Activated CD4-positive, CD25-positive, alpha-beta regulatory T cell treated with anti-CD3 and anti-CD28 coated beads, Interleukin-2, amount 50 U/mL, for 16 hours (primary cell): ENCODE data around the gene TMEM123.

Experiments used
- DNase-seq: peaks from one replicate; pipeline ENCODE4 v3.0.0-alpha.2; 2020; ENCODE audit warnings: low read depth, low spot score

Gene TMEM123

DNA sequence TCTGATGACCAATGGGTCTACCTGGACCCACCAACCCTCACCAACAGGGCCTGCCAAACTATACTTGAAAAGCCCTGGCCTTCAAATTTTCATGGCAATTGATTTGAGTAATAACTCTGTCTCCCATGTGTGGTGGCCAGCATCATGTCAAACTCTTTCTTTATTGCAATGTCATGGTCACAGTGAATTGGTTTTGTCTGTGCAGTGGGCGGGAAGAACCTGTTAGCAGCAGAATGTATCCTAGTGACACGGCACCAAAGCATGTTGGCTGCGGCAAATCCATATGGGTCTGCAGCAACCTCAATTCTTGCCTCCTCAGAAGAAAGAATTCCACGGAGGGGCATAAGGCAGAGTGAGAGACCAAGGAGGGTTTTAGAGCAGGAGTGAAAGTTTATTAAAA, 19.6 kb upstream of the TMEM123 start:
- no peak for DNase-seq

DNA sequence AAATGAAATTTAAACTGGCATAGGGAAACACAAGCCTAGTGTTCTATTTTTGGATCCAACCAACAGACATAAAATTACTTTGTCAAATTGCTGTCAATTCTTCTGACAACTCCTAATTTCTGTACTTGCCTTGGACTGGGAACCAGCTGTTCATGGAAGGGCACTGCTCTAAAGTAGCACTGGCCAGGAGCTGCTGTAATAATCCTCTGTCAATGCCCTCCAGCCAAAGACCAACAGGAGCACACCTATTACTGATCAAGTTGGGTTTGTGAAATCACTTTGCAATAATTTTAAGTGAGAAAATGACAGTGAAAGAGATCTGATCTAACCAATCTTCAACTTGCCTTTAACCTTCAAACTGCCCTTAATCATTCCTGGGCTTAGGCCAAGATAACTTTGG, 18.9 kb upstream of the TMEM123 start:
- no peak for DNase-seq

DNA sequence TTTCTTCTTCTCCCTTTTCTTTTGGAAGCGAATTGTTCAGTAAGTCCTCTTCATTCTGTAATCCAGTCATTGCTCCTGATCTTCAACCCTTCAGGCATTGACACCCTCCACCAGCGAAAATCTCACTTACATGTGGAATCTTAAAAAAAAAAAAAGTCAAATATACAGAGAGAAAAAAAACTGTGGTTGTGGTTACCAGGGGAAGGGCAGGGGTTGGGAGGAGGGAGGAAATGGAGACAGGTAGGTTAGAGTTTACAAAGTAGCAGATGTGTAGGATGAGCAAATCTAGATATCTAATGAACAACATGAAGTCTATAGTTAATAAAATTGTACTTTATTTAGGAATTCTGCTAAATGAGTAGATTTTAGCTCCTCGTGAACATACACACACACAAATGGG, 17.7 kb upstream of the TMEM123 start:
- DNase-seq = no peak

DNA sequence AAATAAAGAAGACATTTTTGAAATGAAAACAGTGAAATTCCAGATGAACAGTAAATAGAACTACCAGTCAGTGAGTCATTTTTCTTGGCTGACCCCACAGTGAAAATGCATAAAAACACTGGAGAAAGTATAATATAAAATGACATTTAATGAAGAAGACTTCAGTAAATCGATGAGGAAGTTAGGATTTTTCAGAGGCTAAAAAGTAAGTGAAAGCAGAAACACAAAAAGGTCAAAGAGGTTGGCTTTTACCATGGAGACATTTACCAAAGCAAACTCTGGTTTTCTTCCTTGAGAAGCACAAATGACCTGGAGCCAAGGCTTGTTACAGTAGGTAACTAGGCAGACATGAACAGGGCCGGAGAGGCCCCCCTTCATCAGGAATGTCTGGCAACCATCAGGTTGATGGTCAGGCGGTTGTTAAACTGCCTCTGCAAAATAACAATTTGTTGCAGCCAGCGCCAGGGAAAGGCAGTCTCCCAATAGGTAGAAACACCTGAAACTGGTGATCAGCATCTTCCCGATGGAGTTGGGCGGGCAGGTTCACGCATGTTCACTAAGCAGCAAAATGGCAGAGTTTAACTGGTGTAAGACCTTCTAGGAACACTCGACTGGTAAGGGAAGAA, 16.7 kb upstream of the TMEM123 start:
- no peak for DNase-seq

DNA sequence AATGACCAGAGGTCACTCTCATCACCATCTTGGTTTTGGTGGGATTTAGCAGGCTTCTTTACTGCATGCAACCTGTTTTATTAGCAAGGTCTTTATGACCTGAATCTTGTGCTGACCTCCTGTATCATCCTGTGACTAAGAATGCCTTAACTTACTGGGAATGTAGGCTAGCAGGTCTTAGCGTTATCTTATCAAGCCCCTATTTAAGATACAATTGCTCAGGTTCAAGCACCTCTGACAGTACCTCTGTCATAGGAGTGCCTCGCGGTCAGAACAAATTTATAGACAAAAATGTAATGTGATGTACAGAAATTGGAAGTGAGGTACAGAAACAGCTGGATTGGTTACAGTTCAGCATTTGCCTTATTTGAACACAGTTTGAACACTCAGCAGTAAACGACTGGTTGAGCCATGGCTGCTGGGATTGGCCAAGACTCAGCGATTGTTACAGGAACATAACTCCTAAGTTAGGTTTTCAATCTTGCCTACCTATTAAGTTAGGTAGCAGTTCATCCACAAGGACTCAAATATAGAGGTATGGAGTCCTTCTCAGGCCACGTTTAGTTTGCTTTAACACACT, 16.1 kb upstream of the TMEM123 start:
- no peak for DNase-seq

DNA sequence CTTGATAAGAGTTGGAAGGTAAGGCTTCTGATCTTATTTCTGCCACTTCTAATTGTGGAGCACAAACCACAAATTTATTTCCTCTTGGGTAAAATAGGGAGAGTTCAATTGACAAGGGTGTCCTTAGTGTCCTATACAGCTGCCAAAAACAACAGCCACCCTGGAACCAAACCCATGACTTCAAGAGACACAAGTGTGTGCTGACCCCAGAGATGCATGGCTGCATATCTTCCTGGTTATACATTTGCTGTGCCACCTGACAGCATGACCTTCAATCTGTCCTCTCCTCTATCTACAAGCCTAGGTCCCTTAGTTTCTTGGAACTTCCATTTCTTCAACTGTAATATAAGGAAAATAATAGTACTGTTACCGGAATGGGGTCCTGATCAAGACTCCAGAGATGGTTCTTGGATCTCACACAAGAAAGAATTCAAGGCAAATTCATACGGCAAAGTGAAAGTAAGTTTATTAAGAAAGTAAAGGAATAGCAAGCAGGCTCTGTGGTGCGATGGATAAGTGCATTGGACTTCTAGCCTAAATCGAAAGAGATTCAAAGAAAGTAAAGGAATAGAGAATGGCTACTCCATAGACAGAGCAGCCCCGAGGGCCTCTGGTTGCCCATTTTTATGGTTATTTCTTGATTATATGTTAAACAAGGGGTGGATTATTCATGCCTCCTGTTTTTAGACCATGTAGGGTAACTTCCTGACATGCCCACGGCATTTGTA, 15.5 kb upstream of the TMEM123 start:
- DNase-seq = no peak

DNA sequence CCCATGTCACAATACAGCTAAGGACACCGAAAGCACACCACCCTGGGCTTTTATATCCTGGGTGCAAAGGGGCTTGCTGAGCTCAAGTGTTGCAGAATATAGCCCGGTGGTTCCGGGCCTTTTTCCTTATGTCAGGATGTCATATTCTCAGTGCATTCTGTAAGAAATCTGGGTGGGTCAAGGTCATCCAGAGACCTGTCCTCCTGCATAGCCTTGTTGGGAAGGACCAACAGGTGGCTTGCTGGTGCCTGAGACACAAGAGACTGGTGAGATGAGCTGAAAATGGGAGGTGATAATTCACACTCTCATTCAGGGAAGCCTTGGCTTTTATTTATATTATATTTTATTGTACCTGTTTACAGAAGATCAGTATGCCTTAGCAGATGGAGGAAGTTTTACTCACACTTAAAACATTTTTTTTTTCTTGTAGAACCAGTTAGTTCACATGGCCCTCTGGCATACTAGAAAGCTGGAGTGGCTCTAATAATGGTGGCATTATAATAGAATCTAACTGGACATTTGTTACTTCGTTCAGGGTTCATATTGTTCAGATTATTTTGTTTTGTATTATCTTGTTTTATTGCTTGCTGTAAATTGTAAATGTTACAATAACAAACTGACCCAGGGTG, 14.6 kb upstream of the TMEM123 start:
- DNase-seq = no peak

DNA sequence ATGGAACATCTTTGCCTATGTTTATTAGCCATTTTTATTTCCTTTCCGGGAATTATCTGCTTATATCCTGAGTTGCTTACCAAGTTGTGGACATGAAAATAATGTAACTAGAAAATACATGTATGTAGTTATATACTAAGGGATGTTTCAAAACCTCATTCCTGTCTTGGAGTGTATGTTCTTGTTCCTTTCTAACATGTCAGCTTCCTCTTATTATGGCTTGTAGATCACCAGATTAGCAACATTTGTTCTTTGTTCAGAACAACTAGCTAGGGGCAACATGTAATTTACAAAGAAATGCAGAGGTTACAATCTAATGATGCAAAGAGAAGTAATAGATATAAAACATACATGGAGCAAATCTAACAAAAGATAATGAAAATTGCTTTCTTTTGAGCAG, 13.1 kb upstream of the TMEM123 start:
- DNase-seq = no peak

DNA sequence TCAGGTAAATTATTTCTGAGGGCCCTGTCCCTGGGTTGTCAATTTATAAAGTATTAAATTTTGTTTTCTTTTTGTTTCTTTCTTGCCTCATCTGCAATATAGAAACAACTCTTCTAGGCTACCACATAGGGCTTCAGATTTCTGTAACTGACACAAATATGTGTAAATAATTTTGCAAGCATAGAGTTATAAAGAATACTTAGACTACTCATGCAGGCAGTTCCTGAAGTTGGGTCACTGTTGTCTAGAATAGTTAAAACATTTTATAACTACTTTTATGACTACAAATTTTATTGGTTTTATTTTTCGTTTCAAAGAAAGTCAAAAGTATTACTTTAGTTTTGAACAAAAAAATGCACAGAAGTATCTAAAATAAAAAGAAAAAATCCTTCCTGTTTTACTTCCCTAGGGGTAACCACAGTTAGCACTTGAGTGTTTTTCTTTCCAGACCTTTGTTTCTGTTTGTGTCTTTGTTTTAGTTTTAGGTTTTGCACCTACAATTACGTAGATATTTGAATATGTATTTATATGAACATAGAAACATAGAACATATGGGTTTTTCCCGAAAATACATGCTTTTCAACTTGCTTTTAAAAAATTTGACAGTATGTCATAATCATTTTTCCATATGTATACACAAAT, 12.4 kb upstream of the TMEM123 start:
- DNase-seq = no peak

DNA sequence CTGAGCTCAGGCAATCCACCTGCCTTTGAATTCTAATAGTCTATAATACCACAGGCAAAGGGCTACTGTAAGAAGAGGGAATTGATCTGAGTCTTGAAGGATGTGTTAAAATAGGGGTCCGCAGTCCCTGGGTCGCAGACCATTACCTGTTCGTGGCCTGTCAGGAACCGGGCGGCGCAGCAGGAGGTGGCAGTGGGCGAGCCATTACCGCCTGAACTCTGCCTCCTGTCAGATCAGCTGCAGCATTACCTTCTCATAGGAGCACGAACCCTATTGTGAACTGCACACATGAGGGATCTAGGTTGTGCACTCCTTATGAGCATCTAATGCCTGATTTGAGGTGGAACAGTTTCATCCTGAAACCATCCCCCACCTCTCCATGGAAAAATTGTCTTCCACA, 11.5 kb upstream of the TMEM123 start:
- DNase-seq = no peak

DNA sequence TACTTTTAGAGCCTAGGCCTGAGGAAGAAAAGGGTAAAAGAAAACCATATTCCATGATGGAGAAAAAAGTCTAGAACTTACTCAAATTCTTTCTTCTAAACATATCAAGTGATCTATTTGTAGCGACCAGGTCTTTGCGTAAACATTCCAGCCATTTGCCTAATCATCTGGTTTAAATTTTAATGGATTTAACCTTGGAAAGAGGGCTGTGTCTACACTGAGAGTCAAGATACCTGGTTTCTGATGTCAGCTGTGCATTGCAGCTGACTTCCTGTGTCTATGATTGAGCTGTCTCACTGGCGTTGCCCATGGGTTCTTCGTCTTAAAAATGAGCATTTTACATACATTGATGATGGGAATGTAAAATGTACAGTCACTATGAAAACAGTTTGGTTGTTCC, 10.0 kb upstream of the TMEM123 start:
- DNase-seq = no peak

DNA sequence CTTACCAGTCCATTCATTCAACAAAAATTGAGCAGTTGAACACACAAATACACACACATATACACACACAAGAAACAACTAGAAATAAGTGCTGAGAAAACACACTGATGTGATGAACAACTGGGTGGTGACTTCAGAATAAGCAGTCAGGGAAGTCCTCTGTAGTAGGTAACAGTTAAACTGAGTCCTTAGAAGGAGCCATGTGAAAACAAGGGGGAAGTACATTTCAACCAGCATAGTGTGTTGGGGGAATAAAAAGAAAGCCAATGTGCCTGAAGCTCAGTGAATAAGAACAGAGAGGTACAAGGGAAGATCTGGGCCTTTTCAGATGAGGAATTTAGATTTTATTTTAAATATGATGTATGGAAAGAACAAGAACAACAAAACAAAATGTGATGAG, 6.8 kb upstream of the TMEM123 start:
- no peak for DNase-seq

DNA sequence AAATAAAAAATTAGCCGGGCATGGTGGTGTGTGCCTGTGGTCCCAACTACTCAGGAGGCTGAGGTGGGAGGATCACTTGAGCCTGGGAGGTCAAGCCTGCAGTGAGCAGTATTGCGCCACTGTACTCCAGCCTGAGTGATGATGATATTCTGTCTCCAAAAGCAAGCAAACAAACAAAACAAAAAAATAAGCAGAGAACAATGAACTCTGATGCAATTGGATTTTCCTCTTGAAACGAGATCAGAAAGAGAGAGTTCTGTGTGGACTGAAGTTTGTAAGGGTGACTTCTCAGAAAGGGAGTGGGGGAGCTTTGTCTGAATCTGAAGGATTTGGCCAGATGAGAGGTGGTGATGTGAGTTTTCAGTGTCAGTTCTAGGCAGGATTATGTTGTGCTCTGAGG, 6.0 kb upstream of the TMEM123 start:
- no peak for DNase-seq

DNA sequence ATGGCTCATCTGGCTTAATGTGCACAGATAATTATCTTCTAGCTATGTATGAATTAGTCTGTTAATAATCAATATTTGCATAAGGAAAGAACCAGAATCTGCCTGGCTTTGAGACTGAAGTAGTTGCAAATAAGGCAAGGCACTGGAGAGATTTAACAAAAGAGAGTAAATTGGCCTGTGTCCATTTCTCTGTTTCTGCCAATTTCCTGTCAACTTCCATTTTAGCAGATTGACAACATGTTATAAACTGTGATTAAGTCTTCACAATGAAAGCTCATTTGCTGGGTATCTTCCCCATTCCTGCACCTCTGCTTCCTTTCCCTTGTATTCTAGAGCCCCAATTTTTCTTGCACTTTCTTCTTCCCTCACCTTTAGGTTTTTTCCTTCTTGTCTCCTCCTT, 5.3 kb upstream of the TMEM123 start:
- DNase-seq = no peak

DNA sequence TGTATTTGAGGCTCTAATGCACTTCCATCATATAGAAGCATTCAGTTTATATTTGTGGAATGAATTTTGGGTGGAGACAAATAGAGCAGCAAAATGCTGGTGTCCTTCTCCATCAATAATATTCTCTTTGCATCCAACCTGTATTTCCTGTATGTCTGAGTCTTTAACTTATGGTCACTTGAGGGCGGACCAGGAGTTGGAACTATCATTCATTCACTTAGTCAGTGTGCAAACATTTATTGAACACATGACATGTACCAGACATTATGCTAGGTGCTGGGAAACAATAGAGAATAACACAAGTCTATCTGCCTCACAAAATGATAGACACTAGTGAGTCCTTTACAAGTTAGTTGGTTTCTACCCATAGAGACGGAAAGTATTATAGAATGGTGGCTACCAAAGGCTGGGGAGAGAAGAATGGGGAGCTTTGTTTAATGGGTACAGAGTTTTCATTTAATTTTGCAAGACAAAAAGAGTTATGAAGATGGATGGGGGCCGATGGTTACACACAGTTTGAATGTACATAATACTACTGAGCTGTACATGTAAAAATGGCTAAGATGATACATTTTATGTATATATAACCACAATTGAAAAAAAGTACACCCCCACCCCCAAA, 4.6 kb upstream of the TMEM123 start:
- no peak for DNase-seq

DNA sequence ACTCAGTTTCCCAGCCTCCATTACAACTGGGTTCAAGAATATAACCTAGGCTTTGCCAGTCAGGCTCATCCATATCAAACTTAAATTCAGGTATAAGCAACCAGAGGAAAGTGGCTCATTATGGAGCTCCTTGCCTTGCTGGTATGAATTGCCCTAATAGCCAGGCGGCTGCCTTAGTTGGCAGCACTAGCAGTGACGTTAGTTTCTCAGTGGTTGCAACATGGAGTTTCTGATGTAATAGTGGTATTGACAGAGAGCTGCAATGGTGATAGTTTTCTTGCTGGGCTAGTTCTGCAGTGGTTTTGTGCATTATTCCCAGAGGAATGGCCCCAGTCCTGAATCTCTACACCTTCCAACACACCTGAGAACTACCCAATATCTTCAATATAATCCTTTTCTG, 3.8 kb upstream of the TMEM123 start:
- DNase-seq = no peak

DNA sequence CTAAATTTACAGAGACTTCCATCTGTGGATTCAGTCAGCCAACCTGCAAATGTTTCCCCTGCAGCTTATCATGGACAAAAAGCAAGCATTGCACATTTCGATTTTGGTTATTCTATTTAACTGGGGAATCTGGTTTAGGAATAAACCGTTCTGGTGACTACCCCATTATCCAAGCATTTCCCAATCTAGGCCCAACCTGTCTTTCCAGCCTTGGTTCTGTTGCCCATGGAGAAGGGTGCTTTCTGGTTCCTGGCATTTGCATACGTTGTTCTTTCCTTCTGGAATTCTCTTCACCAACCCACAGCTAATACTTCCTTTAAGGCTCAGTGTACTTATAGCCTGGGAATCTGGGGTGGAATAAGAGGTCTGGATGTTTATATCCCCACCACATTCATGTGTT, 1.4 kb upstream of the TMEM123 start:
- no peak for DNase-seq

DNA sequence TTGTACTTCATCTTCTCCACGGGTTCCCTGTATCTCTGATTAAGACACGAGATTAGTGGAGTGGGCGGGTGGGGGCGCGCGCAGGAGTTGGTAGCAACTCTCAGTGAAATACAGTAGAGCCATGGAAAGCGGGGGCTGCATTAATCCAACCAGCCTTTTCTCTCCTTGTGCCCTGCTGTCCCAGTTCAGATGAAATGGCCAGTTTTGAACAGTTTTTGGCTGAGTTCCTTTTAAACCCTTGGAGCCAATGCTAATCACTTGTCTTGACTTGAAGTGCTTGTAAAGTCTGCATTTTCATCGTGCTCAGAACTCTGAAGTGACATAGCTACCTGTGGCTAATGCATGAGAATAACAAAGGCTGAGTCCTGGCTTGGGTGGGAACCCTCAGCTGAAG, 734 bp upstream of the TMEM123 start:
- DNase-seq = no peak

DNA sequence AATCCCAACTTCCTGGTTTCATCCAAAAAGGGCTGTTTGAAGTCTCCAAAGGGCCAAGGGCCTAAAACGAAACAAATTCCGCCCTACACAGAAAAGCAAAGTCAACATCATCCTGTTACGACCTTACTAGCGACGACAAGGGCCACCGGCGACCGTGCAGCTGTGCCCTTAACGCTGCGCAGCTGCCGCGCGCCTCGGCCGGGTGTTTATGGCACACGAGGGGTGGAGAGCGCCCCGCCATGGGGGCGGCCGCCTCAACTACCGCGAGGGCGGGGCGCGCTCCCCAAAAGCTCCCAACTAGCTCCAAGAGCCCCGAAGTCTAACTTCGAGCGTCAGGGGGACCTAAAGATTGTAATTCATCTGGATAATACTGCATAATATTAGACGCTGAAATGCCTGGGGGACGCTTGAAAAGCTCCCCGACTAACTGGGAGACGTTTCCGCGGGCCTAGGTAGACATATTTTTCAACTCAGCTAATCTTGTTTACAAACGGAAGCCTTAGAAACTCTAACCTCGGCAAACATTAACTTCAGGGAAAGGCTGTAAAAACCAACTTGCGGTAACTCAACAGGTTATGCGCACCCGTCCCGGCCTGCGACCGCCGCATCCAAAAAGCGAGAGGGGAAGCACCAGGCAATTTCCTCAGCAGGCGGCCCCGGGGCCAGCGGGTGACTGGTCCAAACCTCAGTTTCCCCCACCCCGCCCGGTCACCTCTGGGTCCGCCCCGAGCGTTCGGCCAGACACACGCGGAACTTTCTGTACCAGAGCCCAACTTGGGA, 694 bp downstream of the TMEM123 start:
- peak; percentile 52 for DNase-seq

DNA sequence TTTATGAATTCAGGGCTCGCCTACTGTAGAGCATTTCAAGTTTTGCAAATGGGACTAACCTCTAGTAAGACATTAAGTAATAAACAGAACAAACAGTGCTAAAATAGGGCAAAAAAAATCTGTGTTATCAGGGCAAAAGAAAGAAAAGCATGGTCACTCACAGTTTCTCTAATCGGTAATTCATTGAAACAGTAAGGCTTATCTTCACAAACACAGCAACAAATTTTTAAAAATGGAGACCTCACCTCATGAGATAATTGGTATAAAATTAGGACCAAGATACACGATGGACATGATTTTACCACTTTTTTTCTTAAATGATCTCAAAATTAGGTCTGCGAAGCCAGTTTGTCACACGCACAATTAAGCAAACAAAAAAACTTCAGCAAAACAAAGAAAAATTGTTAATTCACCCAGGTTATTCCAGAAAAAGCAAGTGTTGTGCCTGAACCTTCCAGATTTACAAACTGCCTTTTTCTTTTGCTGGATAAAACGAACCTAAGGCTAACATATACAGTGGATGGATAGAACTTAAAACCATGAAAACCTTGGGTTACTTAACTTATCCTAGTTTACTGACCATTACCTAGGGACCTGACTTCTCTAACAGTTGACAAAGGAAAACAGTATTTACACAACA, 1.4 kb downstream of the TMEM123 start:
- no peak for DNase-seq
